Astrocyte (in vitro differentiated cells and primary cell): ENCODE data around the gene FSD1. TPM values are rescaled to one million over a fixed set of nuclear protein-coding genes. Genes with fewer than 3 reads are reported as not detected.
"Not testable (repeated sequence)": the region's sequence is repeated elsewhere in the genome, so short reads cannot be mapped to it uniquely, and the experiment has no call there.

Experiments
- DNase-seq: peaks from one replicate; pipeline ENCODE4 v3.0.0-alpha.2; 2010; ENCODE audit warnings: low read depth
- FAIRE-seq: peaks from 2 replicates; lab custom pipeline; 2011; peaks lifted over from hg19 to GRCh38; lab: Jason Lieb, UNC
- H2AFZ ChIP-seq: 2 replicates; pipeline ENCODE4 v1.6.0; 2012; ENCODE audit warnings: low read depth, low read length, inconsistent platforms
- H3K27ac ChIP-seq: 2 replicates; pipeline ENCODE4 v1.5.1; 2011; ENCODE audit warnings: low read depth, low read length, inconsistent platforms
- H3K27me3 ChIP-seq: 2 replicates; pipeline ENCODE4 v1.6.0; 2011; ENCODE audit warnings: low read length, inconsistent platforms; ENCODE audit not compliant: insufficient read depth
- H3K36me3 ChIP-seq: 2 replicates; pipeline ENCODE4 v1.5.1; 2011; ENCODE audit warnings: low read length, inconsistent platforms; ENCODE audit not compliant: insufficient read depth
- H3K4me1 ChIP-seq: 2 replicates; pipeline ENCODE4 v1.5.1; 2011; ENCODE audit warnings: low read length, inconsistent platforms; ENCODE audit not compliant: insufficient read depth
- H3K4me2 ChIP-seq: 2 replicates; pipeline ENCODE4 v1.6.0; 2012; ENCODE audit warnings: low read length, inconsistent platforms
- H3K4me3 ChIP-seq: 2 replicates; pipeline ENCODE4 v1.5.1; 2011; ENCODE audit warnings: low read depth, mild to moderate bottlenecking, low read length, inconsistent platforms; ENCODE audit not compliant: insufficient read depth
- H3K79me2 ChIP-seq: 2 replicates; pipeline ENCODE4 v1.6.0; 2012; ENCODE audit warnings: mild to moderate bottlenecking, low read length, inconsistent platforms; ENCODE audit not compliant: insufficient read depth
- H3K9ac ChIP-seq: 2 replicates; pipeline ENCODE4 v1.6.0; 2012; ENCODE audit warnings: mild to moderate bottlenecking, low read length, inconsistent platforms
- H3K9me3 ChIP-seq: 2 replicates; pipeline ENCODE4 v1.5.1; 2012; ENCODE audit warnings: low read depth, mild to moderate bottlenecking, low read length, inconsistent platforms; ENCODE audit not compliant: insufficient read depth
- H4K20me1 ChIP-seq: 2 replicates; pipeline ENCODE4 v1.6.0; 2012; ENCODE audit warnings: low read length, inconsistent platforms; ENCODE audit not compliant: insufficient read depth
- H3K27ac Mint-ChIP-seq: one replicate; pipeline ENCODE4 v1.8.0; 2021; ENCODE audit warnings: mild to moderate bottlenecking, mixed read lengths; ENCODE audit not compliant: unreplicated experiment
- H3K27me3 Mint-ChIP-seq: one replicate; pipeline ENCODE4 v1.8.0; 2021; ENCODE audit warnings: low read depth, mixed read lengths; ENCODE audit not compliant: unreplicated experiment
- H3K36me3 Mint-ChIP-seq: one replicate; pipeline ENCODE4 v1.8.0; 2021; ENCODE audit warnings: low read depth, mixed read lengths; ENCODE audit not compliant: unreplicated experiment
- H3K4me1 Mint-ChIP-seq: one replicate; pipeline ENCODE4 v1.8.0; 2021; ENCODE audit warnings: low read depth, mixed read lengths; ENCODE audit not compliant: unreplicated experiment
- H3K4me3 Mint-ChIP-seq: one replicate; pipeline ENCODE4 v1.8.0; 2021; ENCODE audit warnings: mild to moderate bottlenecking, moderate library complexity, mixed read lengths; ENCODE audit not compliant: unreplicated experiment
- H3K9me3 Mint-ChIP-seq: one replicate; pipeline ENCODE4 v1.8.0; 2021; ENCODE audit warnings: mild to moderate bottlenecking, mixed read lengths; ENCODE audit not compliant: unreplicated experiment
- EZH2 ChIP-seq: IDR thresholded peaks from 2 replicates; pipeline ENCODE4 v1.6.1; 2012; ENCODE audit warnings: mild to moderate bottlenecking, low read length, inconsistent platforms; ENCODE audit not compliant: insufficient read depth
- total RNA-seq: library from RNA; stranded (reverse); gene quantifications from 2 replicates; pipeline ENCODE4 v1.2.1, GENCODE V29; 2021
- TF ChIP-seq, protein P1 (sequence below): IDR thresholded peaks from 2 replicates; pipeline ENCODE4 v1.5.1; 2011; ENCODE audit warnings: low read depth, mild to moderate bottlenecking, inconsistent platforms, low read length, moderate library complexity; ENCODE audit not compliant: insufficient read depth

FSD1 gene
- total RNA-seq, 1 donor from 2014 or later, result 15.1 TPM

DNA sequence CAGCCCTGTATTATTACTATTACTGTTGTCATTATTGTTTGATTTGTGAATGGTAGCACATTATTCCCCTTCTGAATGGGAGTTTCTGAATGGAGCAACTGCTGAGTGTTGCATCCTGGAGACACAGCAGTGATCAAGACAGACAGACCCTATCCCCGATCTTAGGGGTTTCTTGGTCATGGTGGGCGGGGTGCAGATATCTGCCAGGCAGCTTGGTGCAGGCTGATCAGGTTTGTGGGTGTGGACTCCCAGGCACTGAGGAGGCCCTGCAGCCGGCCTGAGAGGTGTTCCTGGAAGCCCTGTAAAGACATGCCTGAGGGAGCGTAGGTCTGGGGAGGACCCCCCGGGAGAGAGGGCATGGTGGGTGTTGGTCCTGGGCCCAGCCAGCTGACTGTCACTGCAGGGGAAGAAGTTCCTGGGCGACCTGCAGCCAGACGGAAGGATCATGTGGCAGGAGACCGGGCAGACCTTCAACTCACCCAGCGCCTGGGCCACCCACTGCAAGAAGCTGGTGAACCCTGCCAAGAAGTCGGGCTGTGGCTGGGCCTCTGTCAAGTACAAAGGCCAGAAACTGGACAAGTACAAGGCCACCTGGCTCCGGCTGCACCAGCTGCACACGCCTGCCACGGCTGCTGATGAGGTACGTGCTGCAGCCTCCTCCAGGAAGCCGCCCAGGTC, 41.1 kb downstream of the FSD1 start:
- Mint-ChIP-seq H3K9me3 (no peaks in the 10 kb centered on the region), H3K36me3 (peaks cover 6% of the 10 kb centered on the region), H3K27ac (no peak overlapping the region), H3K27me3 (no peaks in the 10 kb centered on the region), H3K4me3 (peak overlapping the region; percentile 67), H3K4me1 (peaks cover 3% of the 10 kb centered on the region)
- H3K27ac ChIP-seq, result no peak overlapping the region
- no peaks in the 10 kb centered on the region for H3K9me3 ChIP-seq
- no peaks in the 10 kb centered on the region for H4K20me1 ChIP-seq
- H3K9ac ChIP-seq, result no peak overlapping the region
- H3K4me1 ChIP-seq, result peaks cover 13% of the 10 kb centered on the region
- no peak overlapping the region for H3K4me2 ChIP-seq
- TF ChIP-seq, protein P1, sequence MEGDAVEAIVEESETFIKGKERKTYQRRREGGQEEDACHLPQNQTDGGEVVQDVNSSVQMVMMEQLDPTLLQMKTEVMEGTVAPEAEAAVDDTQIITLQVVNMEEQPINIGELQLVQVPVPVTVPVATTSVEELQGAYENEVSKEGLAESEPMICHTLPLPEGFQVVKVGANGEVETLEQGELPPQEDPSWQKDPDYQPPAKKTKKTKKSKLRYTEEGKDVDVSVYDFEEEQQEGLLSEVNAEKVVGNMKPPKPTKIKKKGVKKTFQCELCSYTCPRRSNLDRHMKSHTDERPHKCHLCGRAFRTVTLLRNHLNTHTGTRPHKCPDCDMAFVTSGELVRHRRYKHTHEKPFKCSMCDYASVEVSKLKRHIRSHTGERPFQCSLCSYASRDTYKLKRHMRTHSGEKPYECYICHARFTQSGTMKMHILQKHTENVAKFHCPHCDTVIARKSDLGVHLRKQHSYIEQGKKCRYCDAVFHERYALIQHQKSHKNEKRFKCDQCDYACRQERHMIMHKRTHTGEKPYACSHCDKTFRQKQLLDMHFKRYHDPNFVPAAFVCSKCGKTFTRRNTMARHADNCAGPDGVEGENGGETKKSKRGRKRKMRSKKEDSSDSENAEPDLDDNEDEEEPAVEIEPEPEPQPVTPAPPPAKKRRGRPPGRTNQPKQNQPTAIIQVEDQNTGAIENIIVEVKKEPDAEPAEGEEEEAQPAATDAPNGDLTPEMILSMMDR, result no peak
- TF ChIP-seq EZH2, result no peak
- H3K36me3 ChIP-seq, result no peaks in the 10 kb centered on the region
- no peak overlapping the region for H3K4me3 ChIP-seq
- H3K27me3 ChIP-seq, result no peaks in the 10 kb centered on the region
- DNase-seq, result no peak
- no peak overlapping the region for H2AFZ ChIP-seq
- no peaks in the 10 kb centered on the region for H3K79me2 ChIP-seq
- no peak for FAIRE-seq

DNA sequence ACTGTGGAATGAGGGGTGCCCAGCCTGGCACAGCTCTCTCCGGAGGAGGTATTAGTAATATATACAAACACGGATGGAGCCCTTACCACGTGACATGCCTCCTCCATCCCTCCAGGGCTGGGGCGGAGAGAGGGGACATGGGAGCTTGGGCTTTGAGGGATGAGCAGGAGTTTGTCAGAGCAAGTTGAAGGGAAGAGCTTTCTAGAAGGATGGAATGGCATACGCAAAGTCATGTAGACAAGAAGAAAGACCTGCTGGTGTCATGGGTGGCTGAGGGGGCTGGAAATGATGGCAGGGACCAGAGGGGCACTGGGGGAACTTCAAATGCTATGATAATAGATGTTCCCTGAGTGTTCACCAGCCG, 41.6 kb downstream of the FSD1 start:
- Histone ChIP-seq H3K27me3 (no peaks in the 10 kb centered on the region), H3K4me1 (peaks cover 13% of the 10 kb centered on the region), H2AFZ (no peak overlapping the region), H3K79me2 (no peaks in the 10 kb centered on the region), H3K4me3 (no peak overlapping the region), H3K4me2 (no peak overlapping the region), H3K27ac (no peak overlapping the region), H3K9me3 (no peaks in the 10 kb centered on the region), H3K9ac (no peak overlapping the region), H3K36me3 (no peaks in the 10 kb centered on the region), H4K20me1 (no peaks in the 10 kb centered on the region)
- peaks cover 7% of the 10 kb centered on the region for H3K36me3 Mint-ChIP-seq
- no peak overlapping the region for H3K27ac Mint-ChIP-seq
- no peak for TF ChIP-seq EZH2
- TF ChIP-seq, protein P1, result no peak
- peaks cover 3% of the 10 kb centered on the region for H3K4me1 Mint-ChIP-seq
- no peaks in the 10 kb centered on the region for H3K27me3 Mint-ChIP-seq
- H3K9me3 Mint-ChIP-seq, result no peaks in the 10 kb centered on the region
- H3K4me3 Mint-ChIP-seq, result peak overlapping the region; percentile 57
- DNase-seq (no peak), FAIRE-seq (no peak)

DNA sequence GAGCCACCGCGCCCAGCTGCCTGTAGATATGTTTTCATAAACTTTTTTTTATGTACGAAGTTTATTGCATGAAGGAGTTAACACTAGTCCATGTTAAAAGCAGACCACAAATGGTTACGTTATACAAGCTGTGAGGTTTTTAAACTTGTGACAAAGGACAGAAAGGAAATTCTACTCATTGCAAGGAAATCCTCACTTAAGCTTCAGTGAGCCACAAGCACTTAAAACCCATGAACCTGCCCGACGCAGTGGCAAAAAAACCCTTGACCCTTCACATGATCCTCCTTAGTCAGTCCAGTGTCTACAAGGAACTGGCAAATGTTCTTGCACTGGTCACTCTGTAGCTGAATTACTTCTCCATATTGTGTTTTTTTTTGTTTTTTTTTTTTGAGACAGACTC, 43.1 kb downstream of the FSD1 start:
- Histone ChIP-seq H3K4me2 (no peak overlapping the region), H4K20me1 (no peaks in the 10 kb centered on the region), H2AFZ (no peak overlapping the region), H3K9me3 (no peaks in the 10 kb centered on the region), H3K9ac (no peak overlapping the region), H3K4me3 (no peak overlapping the region), H3K4me1 (peaks cover 7% of the 10 kb centered on the region), H3K27ac (no peak overlapping the region), H3K27me3 (no peaks in the 10 kb centered on the region), H3K79me2 (no peaks in the 10 kb centered on the region), H3K36me3 (no peaks in the 10 kb centered on the region)
- FAIRE-seq, result no peak
- H3K36me3 Mint-ChIP-seq, result peaks cover 7% of the 10 kb centered on the region
- no peak for DNase-seq
- H3K4me1 Mint-ChIP-seq, result no peaks in the 10 kb centered on the region
- H3K4me3 Mint-ChIP-seq, result no peak overlapping the region
- H3K27ac Mint-ChIP-seq, result no peak overlapping the region
- TF ChIP-seq, protein P1, result no peak
- no peak for TF ChIP-seq EZH2
- no peaks in the 10 kb centered on the region for H3K9me3 Mint-ChIP-seq
- H3K27me3 Mint-ChIP-seq, result no peaks in the 10 kb centered on the region

DNA sequence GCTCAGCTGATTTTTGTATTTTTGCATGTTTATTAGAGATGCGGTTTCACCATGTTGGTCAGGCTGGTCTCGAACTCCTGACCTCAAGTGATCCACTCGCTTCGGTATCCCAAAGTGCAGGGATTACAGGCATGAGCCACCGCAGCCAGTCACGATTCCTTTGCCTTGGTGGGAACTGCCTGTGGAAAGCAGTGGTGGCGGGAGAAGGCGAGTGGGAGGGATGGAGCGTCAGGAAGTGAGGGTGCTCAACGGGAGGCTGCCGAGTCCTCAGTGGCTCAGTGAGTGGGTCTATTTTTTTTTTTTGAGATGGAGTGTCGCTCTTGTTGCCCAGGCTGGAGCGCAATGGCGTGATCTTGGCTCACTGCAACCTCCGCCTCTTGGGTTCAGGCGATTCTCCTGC, 44.8 kb downstream of the FSD1 start:
- not testable (repeated sequence) for DNase-seq, H3K4me3 Mint-ChIP-seq, H3K79me2 ChIP-seq, H3K27me3 Mint-ChIP-seq, H3K4me2 ChIP-seq, H3K36me3 Mint-ChIP-seq, FAIRE-seq, H3K4me1 ChIP-seq, H3K9ac ChIP-seq, H2AFZ ChIP-seq, H3K36me3 ChIP-seq, H4K20me1 ChIP-seq, H3K4me3 ChIP-seq, H3K9me3 Mint-ChIP-seq, H3K9me3 ChIP-seq, H3K27ac ChIP-seq, H3K4me1 Mint-ChIP-seq, H3K27ac Mint-ChIP-seq, H3K27me3 ChIP-seq
